Esophagus muscularis mucosa (tissue), 4 donors: Measurements from ENCODE around the gene EVI5L. TPM values are rescaled to one million over a fixed set of nuclear protein-coding genes. Genes with fewer than 3 reads are reported as not detected.

Experiments
- DNase-seq: peaks from one replicate; pipeline ENCODE4 v3.0.0-alpha.2; 2017; ENCODE audit errors: extremely low spot score
- H3K27ac ChIP-seq, 4 donors: fragments of 200-600 bp; sonication (generic); replicated peaks in 1 of 4; 1 replicate in 3 of 4; 2 replicates in 1 of 4; pipeline ENCODE4 v1.5.1; 2016 to 2019; ENCODE audit warnings: mild to moderate bottlenecking in 1 of 4
- H3K27me3 ChIP-seq, 4 donors: fragments of 200-600 bp; sonication (generic); one replicate each; pipeline versions ENCODE4 v1.5.1 to v1.6.0; 2016 to 2019
- H3K36me3 ChIP-seq, 4 donors: fragments of 200-600 bp; sonication (generic); one replicate each; pipeline ENCODE4 v1.5.1; 2016 to 2019
- H3K4me1 ChIP-seq, 4 donors: fragments of 200-600 bp; sonication (generic); one replicate each; pipeline ENCODE4 v1.5.1; 2016 to 2019
- H3K4me3 ChIP-seq, 4 donors: fragments of 200-600 bp; sonication (generic); 1 replicate in 2 of 4; 2 replicates in 2 of 4; pipeline ENCODE4 v1.5.1; 2016 to 2019; ENCODE audit warnings: mild to moderate bottlenecking in 4 of 4, moderate library complexity in 1 of 4
- H3K9me3 ChIP-seq, 4 donors: fragments of 200-600 bp; sonication (generic); 1 replicate in 3 of 4; 2 replicates in 1 of 4; pipeline ENCODE4 v1.5.1; 2016 to 2019
- EP300 ChIP-seq: sonication (generic); formaldehyde crosslinking; IDR thresholded peaks from one replicate; pipeline ENCODE4 v1.6.1; 2017; ENCODE audit warnings: antibody characterized with exemption
- POLR2A ChIP-seq: fragments of 450-650 bp; IDR thresholded peaks from one replicate; pipeline ENCODE4 v1.6.1; 2017; ENCODE audit warnings: antibody characterized with exemption, moderate library complexity, mild to moderate bottlenecking, low read depth
- POLR2AphosphoS5 ChIP-seq, 2 donors: sonication (generic); formaldehyde crosslinking; IDR thresholded peaks; one replicate each; pipeline ENCODE4 v1.6.1; 2017; ENCODE audit warnings: antibody characterized with exemption in 2 of 2
- WGBS: methylation state at CpG from one replicate; pipeline ENCODE4 v1.1.5; 2018; 5-methylcytosine and 5-hydroxymethylcytosine counted together
- intact Hi-C: fragments of 100-400 bp; cut with DNase I; formaldehyde crosslinking; loops from one replicate; pipeline ENCODE4 v1.15.1; 2023
- total RNA-seq, 4 donors: library from RNA; depleted of rRNA; stranded (reverse); fragments of >200 nt; gene quantifications; one replicate each; pipeline versions ENCODE4 v1.1.0 to v1.2.1, GENCODE V29; 2016
- TF ChIP-seq, protein P1 (sequence below), 3 experiments: fragments of 200-600 bp in 2 of 3; fragments of 450-650 bp in 1 of 3; sonication (generic) in 2 of 3; IDR thresholded peaks; one replicate each; pipeline ENCODE4 v1.5.1; 2017 to 2019; ENCODE audit warnings: antibody characterized with exemption in 3 of 3, mild to moderate bottlenecking in 2 of 3, moderate library complexity in 1 of 3

Gene EVI5L
- total RNA-seq, 4 donors from 2014 or later: 19.9 to 42.0 (median 29.2) TPM

DNA sequence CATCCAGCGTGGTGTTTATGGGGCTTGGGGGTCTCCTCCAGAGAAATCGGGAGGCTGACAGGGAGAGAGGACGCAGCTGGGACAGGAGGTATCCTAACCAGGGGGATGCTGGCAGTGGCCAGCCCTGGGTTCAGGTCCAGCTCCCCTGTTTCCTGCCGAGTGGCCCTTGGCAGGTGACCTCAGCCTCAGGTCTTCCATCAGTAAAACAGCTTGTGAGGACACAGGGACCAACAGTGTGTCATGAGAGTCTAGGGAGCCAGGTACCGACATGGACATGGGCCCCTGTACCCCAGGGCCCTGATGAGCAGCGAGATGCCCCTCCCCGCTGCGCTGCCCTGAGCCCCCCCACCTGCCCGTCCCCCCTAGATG is 19.6 kb downstream of the EVI5L start:
- intact Hi-C loops: no loop called here
- H3K4me1 ChIP-seq: peaks cover 8 to 11% (median 9%) of the 10 kb centered on the region in 4 donors
- peaks cover 0 to 16% (median 6%) of the 10 kb centered on the region in 4 donors for H3K36me3 ChIP-seq
- no peak overlapping the region for H3K4me3 ChIP-seq
- no peak for TF ChIP-seq POLR2A
- TF ChIP-seq, protein P1, sequence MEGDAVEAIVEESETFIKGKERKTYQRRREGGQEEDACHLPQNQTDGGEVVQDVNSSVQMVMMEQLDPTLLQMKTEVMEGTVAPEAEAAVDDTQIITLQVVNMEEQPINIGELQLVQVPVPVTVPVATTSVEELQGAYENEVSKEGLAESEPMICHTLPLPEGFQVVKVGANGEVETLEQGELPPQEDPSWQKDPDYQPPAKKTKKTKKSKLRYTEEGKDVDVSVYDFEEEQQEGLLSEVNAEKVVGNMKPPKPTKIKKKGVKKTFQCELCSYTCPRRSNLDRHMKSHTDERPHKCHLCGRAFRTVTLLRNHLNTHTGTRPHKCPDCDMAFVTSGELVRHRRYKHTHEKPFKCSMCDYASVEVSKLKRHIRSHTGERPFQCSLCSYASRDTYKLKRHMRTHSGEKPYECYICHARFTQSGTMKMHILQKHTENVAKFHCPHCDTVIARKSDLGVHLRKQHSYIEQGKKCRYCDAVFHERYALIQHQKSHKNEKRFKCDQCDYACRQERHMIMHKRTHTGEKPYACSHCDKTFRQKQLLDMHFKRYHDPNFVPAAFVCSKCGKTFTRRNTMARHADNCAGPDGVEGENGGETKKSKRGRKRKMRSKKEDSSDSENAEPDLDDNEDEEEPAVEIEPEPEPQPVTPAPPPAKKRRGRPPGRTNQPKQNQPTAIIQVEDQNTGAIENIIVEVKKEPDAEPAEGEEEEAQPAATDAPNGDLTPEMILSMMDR (IDR thresholded peaks at IDR 0.05): no peak
- no peak for TF ChIP-seq EP300
- no peak for TF ChIP-seq POLR2AphosphoS5 (IDR thresholded peaks at IDR 0.05)
- no peaks in the 10 kb centered on the region for H3K9me3 ChIP-seq
- WGBS: 94% methylated on average over 7 of the region's 9 CpGs
- DNase-seq: no peak
- H3K27me3 ChIP-seq: peaks cover 0 to 3% (median 0%) of the 10 kb centered on the region in 4 donors
- no peak overlapping the region for H3K27ac ChIP-seq

DNA sequence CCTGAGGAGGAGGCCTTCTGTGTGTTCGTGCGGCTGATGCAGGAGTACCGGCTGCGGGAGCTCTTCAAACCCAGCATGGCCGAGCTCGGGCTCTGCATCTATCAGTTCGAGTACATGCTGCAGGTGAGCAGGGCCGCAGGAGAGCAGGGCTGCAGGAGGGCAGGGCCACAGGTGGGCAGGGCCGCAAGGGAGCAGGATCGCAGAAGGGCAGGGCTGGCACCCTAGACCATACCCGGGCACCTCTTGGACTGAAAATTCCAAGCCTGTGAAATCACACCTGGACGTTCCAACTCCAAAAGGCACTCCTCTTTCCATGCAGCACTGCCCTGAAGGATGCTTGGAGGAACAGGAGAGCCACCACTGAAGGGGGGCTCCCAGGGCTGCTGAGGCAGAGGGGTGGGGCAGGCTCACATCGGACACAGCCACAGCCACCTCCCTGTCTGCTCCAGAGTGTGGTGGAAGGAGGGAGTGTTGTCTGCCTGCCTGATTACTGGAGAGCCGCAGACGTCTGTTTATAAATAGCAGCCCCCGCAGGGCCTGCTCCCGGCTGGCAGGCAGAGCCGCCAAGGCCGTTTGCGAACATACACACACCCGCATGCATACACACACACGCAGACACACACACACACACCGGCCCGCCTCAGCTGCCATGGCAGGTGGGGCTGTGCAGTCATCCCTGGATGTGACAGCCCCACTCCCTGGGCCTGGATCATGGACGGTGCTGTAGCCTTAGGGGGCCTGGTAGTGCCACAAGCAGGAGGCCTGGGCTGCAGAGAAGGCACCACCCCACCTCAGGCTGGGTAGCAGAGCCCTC is 20.2 kb downstream of the EVI5L start:
- Histone ChIP-seq H3K9me3 (no peaks in the 10 kb centered on the region), H3K4me3 (no peak overlapping the region), H3K27ac (no peak overlapping the region), H3K4me1 (peaks cover 8 to 11% (median 9%) of the 10 kb centered on the region in 4 donors), H3K36me3 (peaks cover 0 to 16% (median 6%) of the 10 kb centered on the region in 4 donors), H3K27me3 (peaks cover 0 to 9% (median 0%) of the 10 kb centered on the region in 4 donors)
- 79% methylated on average over 13 of the region's 25 CpGs for WGBS
- DNase-seq: no peak
- intact Hi-C loops: no loop called here
- TF ChIP-seq, protein P1 (IDR thresholded peaks at IDR 0.05): no peak
- TF ChIP-seq POLR2A: no peak
- TF ChIP-seq POLR2AphosphoS5 (IDR thresholded peaks at IDR 0.05): no peak
- no peak for TF ChIP-seq EP300

DNA sequence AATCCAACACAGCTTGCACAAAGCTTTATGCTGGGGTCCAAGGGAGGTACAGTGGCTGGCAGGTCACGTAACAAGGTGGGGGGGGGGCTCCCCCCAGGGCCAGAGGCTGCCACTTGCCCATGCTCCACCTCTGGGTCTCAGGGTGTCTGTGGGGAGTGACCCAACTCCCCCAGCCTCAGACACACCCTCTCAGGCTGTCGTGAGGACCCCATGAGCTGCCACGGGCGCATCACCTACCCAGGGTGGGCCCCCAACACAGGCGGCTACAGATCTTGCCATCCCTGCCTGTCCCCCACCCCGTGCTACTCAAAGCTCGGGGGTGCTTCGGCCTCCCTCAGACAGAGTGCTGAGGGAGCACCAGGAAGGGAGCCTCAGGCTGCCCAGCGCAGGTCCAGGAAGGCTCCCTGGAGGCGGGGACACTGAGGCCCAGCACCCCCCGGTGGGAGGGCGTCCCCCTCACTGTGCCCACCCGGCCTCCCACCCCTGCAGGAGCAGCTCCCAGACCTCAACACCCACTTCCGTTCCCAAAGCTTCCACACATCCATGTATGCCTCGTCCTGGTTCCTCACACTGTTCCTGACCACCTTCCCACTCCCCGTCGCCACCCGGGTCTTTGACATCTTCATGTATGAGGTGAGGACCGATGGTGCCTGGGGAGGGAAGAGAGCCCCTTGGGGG is 21.1 kb downstream of the EVI5L start:
- TF ChIP-seq POLR2AphosphoS5 (IDR thresholded peaks at IDR 0.05) (no peak), POLR2A (no peak), EP300 (no peak)
- TF ChIP-seq, protein P1 (IDR thresholded peaks at IDR 0.05): no peak
- no peak for DNase-seq
- Histone ChIP-seq H3K27ac (no peak overlapping the region), H3K4me1 (peaks cover 8 to 11% (median 9%) of the 10 kb centered on the region in 4 donors), H3K4me3 (no peak overlapping the region), H3K27me3 (peaks cover 0 to 18% (median 0%) of the 10 kb centered on the region in 4 donors), H3K9me3 (no peaks in the 10 kb centered on the region), H3K36me3 (peaks cover 0 to 24% (median 10%) of the 10 kb centered on the region in 4 donors)
- intact Hi-C loops: no loop called here
- WGBS: 94% methylated on average over 19 of the region's 19 CpGs

DNA sequence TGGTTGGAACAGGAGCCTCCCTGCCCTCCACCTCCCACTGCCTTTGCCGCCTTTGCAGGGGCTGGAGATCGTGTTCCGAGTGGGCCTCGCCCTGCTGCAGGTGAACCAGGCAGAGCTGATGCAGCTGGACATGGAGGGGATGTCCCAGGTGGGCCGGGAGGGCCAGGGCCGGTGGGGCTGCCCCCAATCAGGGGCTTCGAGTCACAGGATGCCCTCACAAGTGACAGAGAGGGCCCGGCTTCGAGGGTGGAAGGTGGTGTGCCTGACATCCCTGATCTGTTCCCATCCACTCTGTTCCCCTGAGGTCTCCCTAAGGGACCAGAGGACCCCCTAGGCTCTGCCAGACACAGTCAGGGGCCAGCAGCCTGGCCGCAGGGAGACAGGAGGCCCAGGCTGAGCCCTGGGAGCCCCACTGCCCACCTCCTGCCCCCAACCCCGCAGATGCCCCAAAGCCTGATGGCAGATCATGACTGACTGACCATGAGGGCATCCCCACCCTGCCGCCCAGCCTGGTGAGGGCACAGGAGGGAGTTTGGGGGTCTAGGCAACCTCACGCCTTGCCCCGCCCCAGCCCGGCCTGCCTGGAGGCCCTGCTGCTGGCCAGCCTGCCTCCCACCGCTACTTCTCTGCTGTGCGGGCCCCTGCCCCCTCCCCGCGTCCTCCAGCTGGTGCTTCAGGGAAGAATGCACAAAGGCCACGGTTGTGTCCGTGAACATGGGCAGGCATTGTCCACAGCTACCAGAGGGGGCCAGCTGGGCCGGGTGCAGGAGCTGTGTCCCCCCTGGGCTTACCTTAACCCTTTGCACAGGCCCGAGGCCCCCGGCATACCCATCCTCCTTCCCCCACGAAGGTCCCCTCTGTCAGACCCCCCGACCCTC is 21.8 kb downstream of the EVI5L start:
- Histone ChIP-seq H3K36me3 (peaks cover 0 to 28% (median 14%) of the 10 kb centered on the region in 4 donors), H3K27ac (peak overlapping the region in 1 of 4 donors; percentile 22), H3K9me3 (no peaks in the 10 kb centered on the region), H3K4me1 (peaks cover 8 to 11% (median 9%) of the 10 kb centered on the region in 4 donors), H3K4me3 (no peak overlapping the region), H3K27me3 (peaks cover 0 to 25% (median 0%) of the 10 kb centered on the region in 4 donors)
- TF ChIP-seq POLR2A: no peak
- TF ChIP-seq, protein P1 (IDR thresholded peaks at IDR 0.05): no peak
- TF ChIP-seq POLR2AphosphoS5 (IDR thresholded peaks at IDR 0.05): no peak
- no peak for TF ChIP-seq EP300
- no peak for DNase-seq
- intact Hi-C loops: loop anchor here (2.0 kb wide), 1 partner anchor 149 kb away; no protein-coding TSS in a partner anchor
- WGBS: 74% methylated on average over 6 of the region's 26 CpGs
